GM19351 (cell line): ENCODE data around the gene MRPL27.
"Not testable (repeated sequence)": the region's sequence is repeated elsewhere in the genome, so short reads cannot be mapped to it uniquely, and the experiment has no call there.

Experiments
- ATAC-seq: cut with Tn5 transposase; IDR thresholded peaks from one replicate; pipeline ENCODE4 v1.9.1; 2021; ENCODE audit warnings: mild to moderate bottlenecking, moderate library complexity; ENCODE audit not compliant: unreplicated experiment

Gene MRPL27

GRCh38 chr17:50347117-50347893 is 25.7 kb downstream of the MRPL27 start:
- no peak for ATAC-seq

DNA sequence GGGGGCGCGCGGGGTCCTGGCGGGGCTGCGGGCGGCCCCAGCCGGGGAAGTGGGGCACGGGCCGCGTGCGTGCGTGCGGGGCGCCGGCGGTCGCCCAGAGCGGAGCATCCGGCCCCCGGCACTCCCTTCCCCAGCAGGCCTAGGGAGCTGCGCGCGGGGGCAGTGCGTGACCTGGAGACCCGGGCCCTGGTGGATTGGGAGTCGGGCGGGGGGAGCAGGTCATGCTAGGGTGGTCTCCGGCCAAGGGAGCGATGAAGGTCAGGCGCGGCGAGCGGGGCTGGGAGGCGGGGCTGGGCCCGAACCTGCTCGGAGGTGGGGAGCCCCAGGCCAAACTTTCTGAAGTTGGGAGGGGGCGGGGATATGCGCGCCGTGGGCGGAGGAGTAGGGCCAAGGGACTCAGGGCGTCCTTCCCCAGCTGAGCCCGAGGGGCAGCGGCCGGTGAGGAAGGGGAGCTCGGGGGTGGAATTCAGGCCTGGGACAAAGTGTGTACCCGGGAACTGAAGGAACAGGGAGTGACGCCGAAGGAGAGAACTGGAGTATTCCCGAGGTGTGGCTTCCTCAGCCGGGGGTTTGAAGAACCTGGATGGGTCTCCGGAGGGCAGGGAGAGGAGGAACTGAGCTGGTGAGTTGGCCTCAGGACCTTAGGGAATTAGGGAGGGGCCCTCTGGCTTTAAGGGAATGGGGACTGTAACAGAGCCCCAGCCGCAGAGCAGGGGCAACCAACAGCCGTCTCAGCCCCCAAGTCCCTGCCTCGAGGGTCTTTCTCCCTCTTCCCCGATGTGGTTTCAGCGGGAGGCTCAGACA is 26.5 kb downstream of the MRPL27 start:
- peak; percentile 55 for ATAC-seq

DNA sequence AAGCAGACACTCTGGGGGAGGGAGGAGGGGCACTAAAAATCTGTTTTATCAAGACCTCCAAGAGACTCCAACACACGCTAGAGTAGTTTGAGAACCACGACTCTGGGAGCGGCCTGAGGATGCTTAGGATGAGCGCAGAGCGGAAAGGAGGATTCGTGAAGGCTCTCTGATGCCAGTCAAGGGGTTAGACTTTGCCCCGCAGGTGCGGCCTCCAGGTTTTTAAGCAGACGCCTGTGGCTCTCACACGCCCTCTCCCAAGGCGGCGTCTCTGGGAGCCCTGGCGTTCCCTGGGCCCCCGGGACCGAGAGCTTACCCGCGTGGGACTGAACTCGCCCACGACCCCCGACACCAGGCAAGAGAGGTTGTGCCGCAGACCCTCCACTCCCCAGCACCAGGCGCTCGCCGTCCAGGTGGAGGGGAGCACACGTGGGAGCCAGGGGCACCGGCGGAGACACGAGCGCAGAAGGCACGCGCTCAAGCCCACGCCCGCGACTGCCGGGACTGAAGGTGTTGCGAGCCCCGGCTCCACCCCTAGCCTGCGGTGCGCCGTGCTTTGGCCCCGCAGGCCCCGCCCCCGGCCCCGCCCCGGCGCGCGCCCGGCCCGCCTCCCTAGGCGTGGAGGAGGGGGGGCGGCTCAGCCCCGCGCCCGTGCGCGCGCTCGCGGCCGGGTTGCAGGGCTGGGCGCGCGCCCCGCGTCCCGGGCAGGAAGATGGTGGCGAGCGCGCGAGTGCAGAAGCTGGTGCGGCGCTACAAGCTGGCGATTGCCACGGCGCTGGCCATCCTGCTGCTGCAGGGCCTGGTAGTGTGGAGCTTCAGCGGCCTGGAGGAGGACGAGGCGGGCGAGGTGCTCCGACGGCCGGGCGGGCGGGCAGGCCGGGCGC is 27.3 kb downstream of the MRPL27 start, which contains the start of gene XYLT2:
XYLT2 (plus strand) TSS at position 695 of the 881 bp plus-strand sequence; CDS start at position 710, 15 bp downstream.
- ATAC-seq = peak; percentile 82

- ATAC-seq = no peak
Observed at GRCh38 chr17:50344731-50345365, 28.1 kb downstream of the MRPL27 start.

- no peak for ATAC-seq
Observed at GRCh38 chr17:50339381-50339780, 33.6 kb downstream of the MRPL27 start.

- ATAC-seq = no peak
Observed at GRCh38 chr17:50338645-50339044, 34.3 kb downstream of the MRPL27 start.

- ATAC-seq = no peak
Observed at GRCh38 chr17:50337956-50338355, 35.0 kb downstream of the MRPL27 start.

GRCh38 chr17:50333291-50334057 is 39.5 kb downstream of the MRPL27 start:
- ATAC-seq = not testable (repeated sequence)

GRCh38 chr17:50332196-50332595 is 40.8 kb downstream of the MRPL27 start:
- ATAC-seq = no peak

- ATAC-seq = no peak
Observed at GRCh38 chr17:50331085-50331791, 41.7 kb downstream of the MRPL27 start.

DNA sequence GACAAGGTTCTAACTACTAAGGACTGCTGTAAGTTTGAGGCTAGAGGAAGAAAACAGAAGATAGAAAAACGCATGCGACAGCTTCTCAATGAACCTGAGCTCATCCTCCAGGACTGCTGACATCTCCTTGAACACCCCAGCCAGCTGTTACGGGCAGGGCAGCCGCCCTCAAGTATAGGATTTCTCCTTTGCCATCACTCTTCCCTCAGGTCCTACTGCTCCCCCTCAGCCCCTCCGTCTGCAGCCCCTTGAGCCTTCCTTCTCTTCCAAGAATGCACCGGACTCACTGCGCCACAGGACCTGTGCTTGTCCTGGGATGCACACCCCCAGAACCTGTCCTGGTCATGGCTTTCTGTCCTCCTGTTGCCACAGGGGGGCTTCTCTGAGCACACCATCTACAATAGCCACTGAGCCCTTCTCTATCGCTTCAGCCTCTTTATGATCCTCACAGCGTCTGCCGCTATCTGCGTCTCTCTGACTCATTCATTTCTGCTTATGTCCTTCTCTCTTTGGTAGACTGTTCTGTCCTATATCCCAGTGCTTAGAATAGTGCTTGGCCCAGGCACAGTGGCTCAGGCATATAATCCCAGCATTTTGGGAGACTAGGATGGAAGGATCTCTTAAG is 42.7 kb downstream of the MRPL27 start:
- no peak for ATAC-seq

DNA sequence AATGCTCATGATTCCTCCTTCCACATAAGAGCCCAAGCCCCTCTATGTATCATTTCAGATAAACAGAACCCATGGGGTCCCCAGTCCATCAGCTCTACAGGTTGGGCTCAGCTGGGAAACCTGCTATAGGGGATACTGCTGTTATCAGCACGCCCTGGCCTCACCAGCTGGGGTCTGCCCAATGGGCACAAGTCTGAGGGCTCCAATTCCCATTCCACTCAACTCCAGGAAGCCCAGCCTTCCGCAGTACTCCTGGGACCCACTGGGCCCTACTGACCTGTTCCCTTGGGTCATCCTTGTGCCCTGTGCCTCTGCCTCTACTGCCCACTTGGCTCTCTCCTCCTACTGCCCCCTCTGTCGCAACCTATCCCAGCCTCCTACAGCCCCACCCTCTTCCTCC is 43.3 kb downstream of the MRPL27 start:
- no peak for ATAC-seq

- no peak for ATAC-seq
Observed at GRCh38 chr17:50328363-50329325, 44.3 kb downstream of the MRPL27 start.

DNA sequence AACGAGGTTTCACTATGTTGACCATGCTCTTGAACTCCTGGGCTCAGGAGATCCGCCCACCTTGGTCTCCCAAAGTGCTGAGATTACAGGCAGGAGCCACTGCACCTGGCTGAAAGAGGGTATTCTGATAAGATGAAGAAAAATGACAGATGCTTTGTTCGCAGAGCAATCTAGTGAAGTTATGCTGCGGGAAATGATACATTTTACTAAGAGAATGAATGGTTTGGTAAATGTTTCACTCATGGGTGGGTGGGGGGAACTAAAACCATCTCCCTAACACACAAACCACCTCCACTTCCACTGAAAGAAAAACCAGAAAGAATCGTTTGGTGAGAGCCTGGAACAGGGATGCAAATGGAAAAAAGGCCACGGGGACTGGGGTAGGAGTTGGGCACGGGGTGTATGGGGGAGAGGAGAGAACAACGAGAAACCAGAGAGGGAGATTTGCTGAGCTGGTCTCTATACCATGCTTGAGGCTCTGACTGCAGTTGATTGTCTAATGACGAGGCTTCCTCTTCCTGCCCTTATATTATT is 46.1 kb downstream of the MRPL27 start:
- ATAC-seq = no peak

DNA sequence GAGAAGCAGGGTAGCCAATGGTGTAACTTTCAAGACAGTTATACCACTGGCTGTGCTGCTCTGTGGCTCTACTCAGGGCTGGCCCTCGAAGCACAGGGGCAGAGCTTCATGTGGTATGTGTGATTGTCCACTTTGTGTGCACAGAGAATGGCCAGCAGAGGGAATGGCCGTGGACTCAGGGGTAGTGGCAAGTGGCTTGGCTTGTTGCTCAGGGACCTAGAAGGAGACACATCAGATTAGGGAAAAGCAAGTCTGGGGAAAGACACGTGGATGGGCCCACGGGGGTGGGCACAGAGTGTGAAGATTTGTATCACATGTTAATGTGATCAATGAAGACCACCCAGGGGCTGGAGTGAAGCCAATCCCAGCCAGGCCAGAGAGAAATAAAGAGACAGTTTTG is 47.1 kb downstream of the MRPL27 start:
- ATAC-seq = no peak

DNA sequence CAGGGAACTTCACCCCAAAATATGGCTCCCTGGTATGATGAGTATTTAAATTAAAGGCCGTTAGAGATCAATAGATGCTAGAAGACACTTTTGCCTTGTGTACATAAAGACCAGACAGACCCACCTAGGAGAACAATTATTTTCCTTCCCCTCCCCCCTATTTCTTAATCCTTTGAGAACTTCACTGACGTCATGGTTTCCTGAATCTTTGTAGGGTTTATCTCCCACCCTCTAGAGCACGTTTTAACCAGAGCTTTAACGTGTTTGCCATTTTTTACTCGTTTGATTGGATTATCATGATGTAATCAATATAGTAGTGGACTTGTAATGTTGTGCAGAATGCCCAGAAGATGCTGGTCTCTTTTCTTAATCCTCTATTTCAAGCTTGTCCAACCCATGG is 49.9 kb downstream of the MRPL27 start:
- ATAC-seq = no peak

- no peak for ATAC-seq
Observed at GRCh38 chr17:50322271-50322670, 50.7 kb downstream of the MRPL27 start.
